GM18526 (cell line): ENCODE measurements around the gene NELFB.

Source experiments
- POLR2A ChIP-seq: IDR thresholded peaks from 3 replicates; pipeline ENCODE4 v1.6.1; 2011; ENCODE audit not compliant: insufficient read length; ENCODE audit errors: extremely low read depth

NELFB gene

DNA sequence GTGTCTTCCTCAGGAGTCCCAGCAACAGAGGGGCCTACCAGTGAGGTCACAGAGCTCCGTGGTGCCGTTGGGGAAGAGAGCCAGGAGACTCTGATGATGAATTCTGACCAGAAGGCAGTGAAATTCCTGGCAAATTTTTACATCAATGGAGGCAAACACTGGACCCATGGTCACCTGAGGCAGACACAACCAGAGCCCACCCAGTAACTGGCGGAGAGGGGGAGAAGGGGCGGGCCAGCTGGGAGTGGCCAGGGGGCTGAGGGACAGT is 4.0 kb upstream of the NELFB start, which contains the start of gene STPG3:
STPG3 (plus strand) TSS at position 93 of the 268 bp plus-strand sequence; CDS start at position 94, 1 bp downstream.
- TF ChIP-seq POLR2A, result no peak

DNA sequence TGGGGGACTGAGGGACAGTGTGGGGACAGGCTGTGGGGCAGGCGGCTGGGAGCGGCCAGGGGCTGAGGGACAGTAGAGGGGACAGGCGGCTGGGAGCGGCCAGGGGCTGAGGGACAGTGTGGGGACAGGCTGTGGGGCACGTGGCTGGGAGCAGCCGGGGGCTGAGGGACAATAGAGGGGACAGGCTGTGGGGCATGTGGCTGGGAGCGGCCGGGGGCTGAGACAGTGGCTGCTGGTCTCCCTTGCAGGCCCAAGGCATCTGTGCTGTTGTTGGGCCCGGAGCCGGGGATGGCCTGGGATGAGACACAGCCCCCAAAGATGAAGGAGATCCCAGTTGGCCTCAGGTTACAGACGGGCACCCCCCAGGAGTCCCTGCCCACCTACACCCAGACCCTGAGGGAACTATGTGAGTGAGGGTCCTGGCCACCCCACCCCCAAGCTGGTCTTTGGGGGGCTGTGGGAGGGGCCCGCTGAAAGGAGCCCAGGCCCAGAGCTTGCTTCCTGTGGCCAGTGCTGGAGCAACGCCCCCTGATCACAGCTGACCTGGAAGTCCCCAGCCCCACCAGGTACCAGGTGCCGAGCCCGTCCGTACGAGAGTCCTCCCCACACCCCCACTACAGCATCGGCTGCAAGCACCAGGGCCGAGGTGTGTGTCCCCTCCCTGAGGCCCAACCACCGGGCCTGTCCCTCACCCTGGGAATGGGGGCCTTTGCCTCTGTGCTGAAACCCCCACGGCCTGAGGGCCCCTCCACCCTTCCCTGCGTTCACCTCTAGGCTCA is 3.4 kb upstream of the NELFB start:
- no peak for TF ChIP-seq POLR2A

DNA sequence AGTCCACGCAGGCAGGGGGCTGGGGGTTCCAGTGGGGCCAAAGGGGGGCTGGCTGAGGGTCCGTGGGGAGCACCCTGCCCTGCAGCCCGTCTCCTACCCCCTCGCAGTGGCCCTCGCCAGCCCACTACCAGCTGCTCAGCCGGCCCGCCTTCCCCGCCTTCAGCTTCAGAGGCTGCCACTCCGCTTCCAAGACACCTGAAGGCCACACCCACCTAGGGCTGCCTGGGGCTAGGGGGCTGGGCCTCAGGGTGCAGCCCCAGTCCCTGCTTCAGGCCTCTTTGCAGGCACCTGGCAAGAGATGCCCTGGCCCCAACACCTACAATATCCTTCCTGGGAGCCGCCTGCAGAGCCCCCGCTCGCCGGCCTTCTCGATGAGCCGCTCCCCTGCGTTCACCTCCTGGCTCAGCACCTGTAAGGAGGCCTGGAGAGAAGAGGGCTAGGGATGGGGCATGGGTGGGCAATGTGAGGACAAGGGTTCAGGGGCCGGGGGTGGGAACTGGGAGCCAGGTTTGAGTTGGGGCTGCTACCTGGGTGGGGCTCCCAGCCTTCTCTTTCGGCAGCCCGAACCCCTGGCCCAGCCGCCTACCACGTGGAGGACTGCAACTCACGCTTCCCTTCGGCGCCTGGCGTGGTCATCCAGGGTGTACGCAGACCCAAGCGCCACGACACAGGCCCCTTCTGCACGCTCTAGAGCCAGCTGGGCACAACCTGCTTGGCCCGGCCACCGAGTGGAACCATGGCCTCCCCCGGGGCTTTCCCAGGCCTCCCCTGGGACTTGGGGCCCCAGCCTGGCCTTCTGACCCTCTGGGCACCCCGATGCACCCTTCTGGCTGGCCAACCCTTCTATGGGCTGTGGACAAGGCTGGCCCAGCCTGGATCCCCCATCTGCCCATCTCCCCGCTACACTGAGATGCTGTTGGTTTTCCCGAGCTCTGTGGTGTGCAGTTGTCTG is 2.3 kb upstream of the NELFB start:
- TF ChIP-seq POLR2A, result no peak

DNA sequence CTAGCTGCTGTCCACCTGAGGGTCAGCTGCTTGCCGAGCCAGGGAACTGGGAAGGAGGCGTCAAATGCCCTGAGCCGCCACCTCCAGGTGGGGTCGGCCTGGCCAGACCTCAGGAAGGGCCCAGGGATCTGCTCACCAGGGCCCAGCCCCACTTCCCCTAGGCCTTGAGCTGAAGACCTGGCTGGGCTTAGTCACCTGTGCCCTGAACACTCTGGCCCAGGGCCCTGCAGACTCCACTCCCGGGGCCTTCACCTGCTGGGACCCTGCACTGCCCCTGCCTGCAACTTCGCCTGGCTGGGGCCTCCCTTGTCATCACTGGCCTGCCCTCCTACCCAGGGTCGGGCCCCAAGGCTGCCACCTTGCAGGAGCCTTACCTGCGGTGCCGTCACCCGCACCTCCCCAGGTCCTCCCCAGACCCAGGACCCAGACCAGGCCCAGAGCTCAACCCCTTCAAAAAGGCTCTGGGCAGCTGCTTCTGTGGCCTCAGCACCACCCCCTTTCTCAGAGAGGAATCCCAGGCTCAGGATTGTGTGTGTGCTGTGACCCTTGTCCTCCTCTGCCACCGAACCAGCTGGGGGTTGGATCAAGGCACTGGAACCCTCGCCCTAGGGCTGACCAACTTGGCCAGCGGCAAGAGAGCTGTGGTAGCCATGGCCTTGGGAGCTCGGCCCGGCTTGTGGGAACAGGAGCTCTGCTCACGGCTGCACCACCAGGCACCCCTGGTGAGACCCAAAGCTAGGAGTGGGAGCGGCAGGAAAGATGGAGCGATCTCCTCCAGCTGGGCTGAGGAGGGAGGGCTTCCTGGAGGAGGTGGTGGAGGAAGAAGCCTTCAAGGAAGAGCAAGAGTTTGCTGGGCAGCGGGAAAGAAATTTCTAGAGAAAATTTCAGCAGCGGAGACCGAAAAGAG is 1.2 kb upstream of the NELFB start:
- TF ChIP-seq POLR2A, result no peak

DNA sequence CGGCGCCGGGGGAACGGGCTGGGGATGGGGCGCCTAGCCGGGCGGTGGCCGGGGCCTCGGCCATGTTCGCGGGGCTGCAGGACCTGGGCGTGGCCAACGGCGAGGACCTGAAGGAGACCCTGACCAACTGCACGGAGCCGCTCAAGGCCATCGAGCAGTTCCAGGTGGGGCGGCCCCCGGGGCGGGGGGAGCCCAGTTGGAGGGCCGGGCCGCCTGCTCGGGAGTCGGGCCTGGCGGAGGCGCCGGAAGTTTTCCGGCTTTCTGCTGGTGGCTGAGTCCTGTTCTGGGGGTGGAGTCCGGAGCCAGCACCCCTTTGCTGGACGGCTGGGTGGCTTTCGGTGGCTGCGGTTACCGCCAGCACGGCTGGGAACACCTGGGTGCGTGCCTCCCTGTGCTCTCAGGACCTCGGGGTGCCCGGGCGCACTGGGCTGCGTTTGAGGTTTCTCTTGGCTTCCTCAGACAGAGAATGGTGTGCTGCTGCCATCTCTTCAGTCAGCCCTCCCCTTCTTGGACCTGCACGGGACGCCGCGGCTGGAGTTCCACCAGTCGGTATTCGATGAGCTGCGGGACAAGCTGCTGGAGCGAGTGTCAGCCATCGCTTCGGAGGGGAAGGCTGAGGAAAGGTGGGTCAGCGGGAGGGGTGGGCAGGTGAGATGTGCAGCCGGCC is 454 bp downstream of the NELFB start:
- TF ChIP-seq POLR2A, result no peak

DNA sequence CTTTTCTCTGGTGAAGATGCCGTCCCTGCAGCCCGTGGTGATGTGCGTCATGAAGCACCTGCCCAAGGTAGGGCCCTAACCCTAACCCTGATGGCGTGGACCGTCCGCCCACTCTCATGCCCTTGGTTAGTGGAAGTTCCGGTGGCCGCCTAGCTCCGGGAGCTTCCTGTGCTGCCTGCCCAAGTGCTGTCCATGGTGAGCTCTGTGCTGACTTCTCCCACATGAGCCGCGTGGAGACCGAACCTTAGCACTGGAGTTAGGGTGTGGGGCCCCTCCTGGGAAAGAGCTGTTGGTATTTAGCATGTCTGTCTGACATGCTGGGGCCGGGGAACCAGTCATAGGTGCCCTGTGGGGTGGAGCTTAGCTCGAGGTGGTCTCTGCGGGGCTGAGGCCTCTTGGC is 1.2 kb downstream of the NELFB start:
- no peak for TF ChIP-seq POLR2A

DNA sequence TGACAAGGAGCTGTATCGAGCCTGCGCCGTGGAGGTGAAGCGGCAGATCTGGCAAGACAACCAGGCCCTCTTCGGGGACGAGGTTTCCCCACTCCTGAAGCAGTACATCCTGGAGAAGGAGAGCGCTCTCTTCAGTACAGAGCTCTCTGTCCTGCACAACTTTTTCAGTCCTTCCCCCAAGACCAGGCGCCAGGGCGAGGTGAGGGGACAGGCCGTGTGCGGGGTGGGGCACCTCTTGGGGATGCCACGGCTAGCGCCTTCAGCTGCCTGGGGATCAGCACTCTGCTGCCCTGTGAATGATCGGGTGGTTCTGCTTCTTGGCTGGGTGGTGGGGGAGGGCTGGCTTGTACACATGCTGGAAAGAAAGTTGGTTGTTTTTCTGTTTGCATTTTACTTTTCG is 1.7 kb downstream of the NELFB start:
- no peak for TF ChIP-seq POLR2A

DNA sequence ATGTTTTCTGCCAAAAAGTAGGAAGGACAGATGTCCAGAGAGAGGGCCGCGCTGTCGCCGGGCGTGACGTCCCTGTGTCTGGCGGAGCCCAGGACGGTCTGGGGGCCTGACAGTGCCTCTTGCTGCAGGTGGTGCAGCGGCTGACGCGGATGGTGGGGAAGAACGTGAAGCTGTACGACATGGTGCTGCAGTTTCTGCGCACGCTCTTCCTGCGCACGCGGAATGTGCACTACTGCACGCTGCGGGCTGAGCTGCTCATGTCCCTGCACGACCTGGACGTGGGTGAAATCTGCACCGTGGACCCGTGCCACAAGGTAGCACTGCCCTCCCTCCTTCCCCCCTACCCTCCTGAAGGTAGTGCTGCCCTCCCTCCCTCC is 7.8 kb downstream of the NELFB start:
- TF ChIP-seq POLR2A, result no peak

DNA sequence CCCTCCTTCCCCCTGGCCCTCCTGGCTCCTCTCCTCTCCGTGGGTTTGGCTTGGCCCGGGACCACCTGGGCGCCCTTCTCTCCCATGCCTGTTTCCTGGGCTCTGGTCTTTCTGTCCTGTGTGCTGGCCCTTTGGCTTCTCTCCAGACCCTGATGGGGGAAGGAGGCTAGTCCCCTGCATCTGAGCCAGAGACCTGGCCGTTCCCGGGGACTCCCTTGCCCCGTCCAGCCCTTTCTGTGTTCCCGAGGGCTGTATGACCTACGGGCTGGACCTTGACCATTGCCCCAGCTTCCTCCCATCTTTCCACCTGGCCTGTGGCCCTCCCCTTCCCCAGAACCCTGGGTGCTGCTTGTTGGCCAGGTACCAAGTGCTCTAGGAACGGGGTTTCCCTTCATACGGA is 8.4 kb downstream of the NELFB start:
- no peak for TF ChIP-seq POLR2A

DNA sequence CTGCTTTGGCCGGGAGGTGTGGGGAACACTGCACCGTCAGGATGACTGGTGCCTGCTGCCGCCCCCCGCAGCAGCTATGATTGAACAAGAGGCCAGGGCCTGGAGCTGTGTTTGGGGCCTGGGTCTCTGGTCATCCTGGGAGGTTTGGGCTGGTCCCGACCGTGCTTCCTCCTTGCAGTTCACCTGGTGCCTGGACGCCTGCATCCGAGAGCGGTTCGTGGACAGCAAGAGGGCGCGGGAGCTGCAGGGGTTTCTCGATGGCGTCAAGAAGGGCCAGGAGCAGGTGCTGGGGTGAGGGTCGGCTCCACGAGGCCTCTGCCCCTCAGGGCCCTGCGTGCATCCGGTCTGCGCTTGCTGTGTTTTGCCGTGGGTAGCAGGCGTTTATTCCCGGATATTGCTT is 8.9 kb downstream of the NELFB start:
- TF ChIP-seq POLR2A, result no peak

DNA sequence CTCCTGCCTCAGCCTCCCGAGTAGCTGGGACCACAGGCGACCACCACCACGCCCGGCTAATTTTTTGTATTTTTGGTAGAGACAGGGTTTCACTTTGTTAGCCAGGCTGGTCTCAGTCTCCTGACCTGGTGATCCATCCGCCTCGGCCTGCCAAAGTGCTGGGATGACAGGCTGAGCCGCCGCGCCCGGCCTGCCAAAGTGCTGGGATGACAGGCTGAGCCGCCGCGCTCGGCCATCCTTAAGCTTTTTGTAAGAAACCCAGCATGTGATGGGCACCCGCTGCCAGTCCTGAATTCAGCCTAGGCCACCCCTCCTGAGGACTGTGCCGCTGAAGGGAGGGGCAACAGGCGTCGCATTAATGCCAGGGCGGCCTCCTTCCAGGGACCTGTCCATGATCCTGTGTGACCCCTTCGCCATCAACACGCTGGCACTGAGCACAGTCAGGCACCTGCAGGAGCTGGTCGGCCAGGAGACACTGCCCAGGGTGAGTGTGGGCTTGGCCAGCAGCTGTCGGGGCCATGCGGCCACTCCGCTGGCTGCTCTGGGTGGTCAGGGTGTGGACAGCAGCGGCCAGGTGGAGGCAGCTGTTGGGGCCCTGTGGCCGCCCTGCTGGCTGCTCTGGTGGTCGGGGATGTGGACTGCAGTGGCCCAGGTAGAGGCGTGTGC is 10.5 kb downstream of the NELFB start:
- TF ChIP-seq POLR2A, result no peak

DNA sequence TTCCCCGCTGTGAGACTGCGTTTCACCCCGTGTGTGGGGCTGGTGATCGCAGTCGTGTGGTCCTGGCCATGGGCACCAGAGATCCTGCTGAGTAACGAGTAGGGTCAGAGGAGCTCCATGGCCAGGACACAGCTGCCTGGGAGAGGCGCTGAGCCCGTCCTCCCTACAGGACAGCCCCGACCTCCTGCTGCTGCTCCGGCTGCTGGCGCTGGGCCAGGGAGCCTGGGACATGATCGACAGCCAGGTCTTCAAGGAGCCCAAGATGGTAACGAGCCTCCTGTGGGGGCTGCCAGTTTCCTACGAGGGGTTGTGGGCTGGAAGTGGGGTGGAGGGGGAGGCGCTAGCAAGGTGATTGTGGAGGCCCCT is 11.0 kb downstream of the NELFB start:
- TF ChIP-seq POLR2A, result no peak

DNA sequence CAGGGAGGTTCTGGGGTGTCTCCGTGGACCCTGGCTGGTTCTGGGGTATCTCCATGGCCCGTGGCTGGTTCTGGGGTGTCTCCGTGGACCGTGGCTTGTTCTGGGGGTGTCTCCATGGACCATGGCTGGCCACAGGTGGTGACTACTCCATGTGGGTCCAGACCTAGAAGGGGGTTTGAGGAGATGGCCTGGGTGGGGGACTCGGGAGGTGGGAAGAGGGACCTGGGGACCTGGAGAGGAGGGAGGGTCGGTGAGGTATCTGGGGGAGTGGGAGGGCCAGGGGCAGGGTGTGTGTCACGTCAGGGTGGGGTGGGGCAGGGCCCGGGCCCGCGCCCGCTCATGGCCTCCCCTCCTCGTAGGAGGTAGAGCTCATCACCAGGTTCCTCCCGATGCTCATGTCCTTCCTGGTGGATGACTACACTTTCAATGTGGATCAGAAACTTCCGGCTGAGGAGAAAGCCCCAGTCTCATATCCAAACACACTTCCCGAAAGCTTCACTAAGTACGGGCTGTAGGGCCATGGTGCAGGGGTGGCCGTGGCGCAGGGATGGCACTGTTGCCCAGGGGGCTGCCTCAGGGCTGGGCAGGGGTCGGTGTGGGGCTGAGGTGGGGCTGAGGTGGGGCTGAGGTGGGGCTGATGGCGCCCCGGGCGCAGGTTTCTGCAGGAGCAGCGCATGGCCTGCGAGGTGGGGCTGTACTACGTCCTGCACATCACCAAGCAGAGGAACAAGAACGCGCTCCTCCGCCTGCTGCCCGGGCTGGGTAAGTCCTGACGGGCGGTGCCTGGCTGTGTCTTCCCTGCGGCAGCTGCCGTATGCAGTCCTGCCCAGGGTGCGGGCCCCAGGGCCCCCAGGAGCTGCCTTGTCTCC is 11.7 kb downstream of the NELFB start:
- no peak for TF ChIP-seq POLR2A
